Tibial nerve (tissue), 4 donors: Measurements from ENCODE around the gene PITPNM3. TPM values are rescaled to one million over a fixed set of nuclear protein-coding genes. Genes with fewer than 3 reads are reported as not detected.

Experiments used
- DNase-seq, 2 donors: peaks; one replicate each; pipeline ENCODE4 v3.0.0-alpha.2; 2019; ENCODE audit warnings: low spot score in 2 of 2
- H3K27ac ChIP-seq, 4 donors: fragments of 200-600 bp; sonication (generic) in 3 of 4; one replicate each; pipeline ENCODE4 v1.5.1; 2017 to 2019; ENCODE audit warnings: mild to moderate bottlenecking in 1 of 4
- H3K27me3 ChIP-seq, 2 donors: fragments of 200-600 bp; sonication (generic) in 1 of 2; one replicate each; pipeline versions ENCODE4 v1.5.1 to v1.6.0; 2017 to 2019
- H3K36me3 ChIP-seq, 3 donors: fragments of 200-600 bp; sonication (generic); one replicate each; pipeline ENCODE4 v1.5.1; 2018 to 2019
- H3K4me1 ChIP-seq, 4 donors: fragments of 200-600 bp; sonication (generic) in 3 of 4; one replicate each; pipeline ENCODE4 v1.5.1; 2017 to 2019
- H3K4me3 ChIP-seq, 4 donors: fragments of 200-600 bp; sonication (generic) in 3 of 4; one replicate each; pipeline ENCODE4 v1.5.1; 2017 to 2019; ENCODE audit warnings: mild to moderate bottlenecking in 1 of 4, moderate library complexity in 1 of 4
- H3K9me3 ChIP-seq, 4 donors: fragments of 200-600 bp; sonication (generic) in 3 of 4; one replicate each; pipeline ENCODE4 v1.5.1; 2017 to 2019
- EP300 ChIP-seq, 2 donors: sonication (generic); formaldehyde crosslinking; IDR thresholded peaks; one replicate each; pipeline ENCODE4 v1.6.1; 2017; ENCODE audit warnings: antibody characterized with exemption in 2 of 2, mild to moderate bottlenecking in 1 of 2
- POLR2A ChIP-seq, 2 donors: fragments of 450-650 bp; IDR thresholded peaks; one replicate each; pipeline ENCODE4 v1.6.1; 2017; ENCODE audit warnings: antibody characterized with exemption in 2 of 2, mild to moderate bottlenecking in 2 of 2, moderate library complexity in 2 of 2
- WGBS, 2 donors: methylation state at CpG; one replicate each; pipeline ENCODE4 v1.1.5; 2018; 5-methylcytosine and 5-hydroxymethylcytosine counted together
- total RNA-seq, 4 donors: library from RNA; depleted of rRNA; stranded (reverse); fragments of >200 nt; gene quantifications; one replicate each; pipeline ENCODE4 v1.1.0, GENCODE V29; 2016
- TF ChIP-seq, protein P1 (sequence below), 5 experiments: fragments of 200-600 bp in 3 of 5; fragments of 450-650 bp in 2 of 5; sonication (generic) in 3 of 5; IDR thresholded peaks; one replicate each; pipeline ENCODE4 v1.5.1; 2016 to 2019; ENCODE audit warnings: antibody characterized with exemption in 5 of 5, mild to moderate bottlenecking in 3 of 5, moderate library complexity in 2 of 5

PITPNM3 gene
- total RNA-seq, 4 donors from 2014 or later, result 0.90 to 5.2 (median 2.3) TPM

DNA sequence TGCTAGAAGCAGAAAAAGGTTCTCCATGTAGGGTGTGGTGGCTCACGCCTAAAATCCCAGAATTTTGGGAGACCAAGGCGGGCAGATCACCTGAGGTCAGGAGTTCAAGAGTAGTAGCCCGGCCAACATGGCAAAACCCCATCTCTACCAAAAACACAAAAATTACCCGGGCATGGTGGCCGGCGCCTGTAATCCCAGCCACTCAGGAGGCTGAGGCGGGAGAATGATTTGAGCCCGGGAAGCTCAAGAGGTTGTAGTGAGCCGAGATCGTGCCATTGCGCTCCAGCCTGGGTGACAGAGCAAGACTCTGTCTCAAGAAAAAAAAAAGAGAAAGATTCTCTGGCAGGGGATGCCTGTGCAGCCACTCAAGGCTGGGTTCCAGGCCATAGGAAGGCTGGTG, 54.2 kb downstream of the PITPNM3 start:
- H3K4me3 ChIP-seq, result no peak overlapping the region
- peaks cover 0 to 12% (median 0%) of the 10 kb centered on the region in 4 donors for H3K4me1 ChIP-seq
- peaks cover 0 to 11% (median 0%) of the 10 kb centered on the region in 3 donors for H3K36me3 ChIP-seq
- no peak for TF ChIP-seq POLR2A (IDR thresholded peaks at IDR 0.05)
- TF ChIP-seq EP300 (IDR thresholded peaks at IDR 0.05), result no peak
- TF ChIP-seq, protein P1, sequence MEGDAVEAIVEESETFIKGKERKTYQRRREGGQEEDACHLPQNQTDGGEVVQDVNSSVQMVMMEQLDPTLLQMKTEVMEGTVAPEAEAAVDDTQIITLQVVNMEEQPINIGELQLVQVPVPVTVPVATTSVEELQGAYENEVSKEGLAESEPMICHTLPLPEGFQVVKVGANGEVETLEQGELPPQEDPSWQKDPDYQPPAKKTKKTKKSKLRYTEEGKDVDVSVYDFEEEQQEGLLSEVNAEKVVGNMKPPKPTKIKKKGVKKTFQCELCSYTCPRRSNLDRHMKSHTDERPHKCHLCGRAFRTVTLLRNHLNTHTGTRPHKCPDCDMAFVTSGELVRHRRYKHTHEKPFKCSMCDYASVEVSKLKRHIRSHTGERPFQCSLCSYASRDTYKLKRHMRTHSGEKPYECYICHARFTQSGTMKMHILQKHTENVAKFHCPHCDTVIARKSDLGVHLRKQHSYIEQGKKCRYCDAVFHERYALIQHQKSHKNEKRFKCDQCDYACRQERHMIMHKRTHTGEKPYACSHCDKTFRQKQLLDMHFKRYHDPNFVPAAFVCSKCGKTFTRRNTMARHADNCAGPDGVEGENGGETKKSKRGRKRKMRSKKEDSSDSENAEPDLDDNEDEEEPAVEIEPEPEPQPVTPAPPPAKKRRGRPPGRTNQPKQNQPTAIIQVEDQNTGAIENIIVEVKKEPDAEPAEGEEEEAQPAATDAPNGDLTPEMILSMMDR (IDR thresholded peaks at IDR 0.05), result no peak
- H3K27me3 ChIP-seq, result no peaks in the 10 kb centered on the region
- no peak for DNase-seq
- H3K9me3 ChIP-seq, result no peaks in the 10 kb centered on the region
- H3K27ac ChIP-seq, result no peak overlapping the region
- WGBS, 2 donors, result 94% methylated on average over 11 of the region's 11 CpGs

DNA sequence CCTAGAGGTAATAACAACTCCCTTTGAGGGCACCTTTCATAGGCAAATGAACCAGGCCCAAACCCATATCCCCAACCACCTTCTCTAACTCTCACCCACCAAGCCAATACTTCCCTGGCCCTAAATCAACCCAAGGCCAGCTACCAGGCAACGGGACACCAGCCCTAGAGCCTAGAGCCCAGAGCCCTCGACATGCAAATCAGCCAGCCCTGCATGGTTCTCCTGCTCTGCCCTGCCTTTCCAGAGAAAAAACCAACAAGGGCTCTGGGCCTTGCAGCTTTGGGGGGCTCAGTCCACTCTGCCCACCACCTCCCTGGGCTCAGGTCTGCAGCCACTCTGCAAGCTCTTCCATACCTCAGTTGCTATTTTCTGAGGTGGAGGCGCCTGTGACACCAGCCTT, 55.0 kb downstream of the PITPNM3 start:
- Histone ChIP-seq H3K4me1 (peaks cover 0 to 20% (median 0%) of the 10 kb centered on the region in 4 donors), H3K27me3 (no peaks in the 10 kb centered on the region), H3K36me3 (peaks cover 0 to 11% (median 0%) of the 10 kb centered on the region in 3 donors), H3K9me3 (no peaks in the 10 kb centered on the region), H3K27ac (no peak overlapping the region), H3K4me3 (no peak overlapping the region)
- WGBS, 2 donors, result 57% methylated on average over 3 of the region's 3 CpGs
- no peak for DNase-seq
- TF ChIP-seq EP300 (IDR thresholded peaks at IDR 0.05), result no peak
- TF ChIP-seq, protein P1 (IDR thresholded peaks at IDR 0.05), result no peak
- TF ChIP-seq POLR2A (IDR thresholded peaks at IDR 0.05), result no peak

DNA sequence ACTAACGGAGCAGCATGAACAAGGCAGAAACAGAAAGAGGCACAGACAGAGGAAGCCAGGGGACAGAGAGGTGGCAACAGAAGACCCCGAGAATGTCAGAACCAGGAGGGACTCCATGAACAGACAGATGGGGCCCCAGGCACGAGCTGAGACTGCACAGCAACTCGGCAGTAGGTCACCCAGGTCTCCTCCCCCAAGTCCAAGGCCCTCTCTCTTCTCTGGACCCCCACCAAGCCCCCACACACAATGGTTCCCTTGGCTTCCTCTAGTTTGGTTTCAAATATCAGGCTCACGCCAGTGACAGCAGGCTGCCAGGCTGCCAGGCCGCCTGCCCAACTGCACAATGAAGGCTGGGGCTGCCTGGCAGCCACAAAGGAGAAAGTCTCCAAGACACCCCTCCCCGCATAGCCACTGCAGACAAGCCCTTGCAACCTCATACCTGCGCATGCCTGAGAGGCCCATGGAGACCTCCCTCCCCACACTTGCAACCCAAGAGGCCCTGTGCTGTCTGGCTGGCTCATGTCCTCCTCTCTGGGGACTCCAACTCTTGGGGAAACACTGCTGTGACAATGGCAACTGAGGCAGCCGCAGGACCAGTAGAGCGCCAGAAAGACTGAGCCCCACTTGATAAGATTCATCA, 57.3 kb downstream of the PITPNM3 start:
- H3K27ac ChIP-seq, result no peak overlapping the region
- DNase-seq, result no peak
- no peak overlapping the region for H3K4me3 ChIP-seq
- TF ChIP-seq POLR2A (IDR thresholded peaks at IDR 0.05) (no peak), EP300 (IDR thresholded peaks at IDR 0.05) (no peak)
- TF ChIP-seq, protein P1 (IDR thresholded peaks at IDR 0.05), result no peak
- peaks cover 0 to 11% (median 0%) of the 10 kb centered on the region in 3 donors for H3K36me3 ChIP-seq
- H3K4me1 ChIP-seq, result peaks cover 0 to 27% (median 0%) of the 10 kb centered on the region in 4 donors
- 84% methylated on average over 10 of the region's 10 CpGs for WGBS, 2 donors
- no peaks in the 10 kb centered on the region for H3K9me3 ChIP-seq
- peaks cover 0 to 6% of the 10 kb centered on the region in 2 donors for H3K27me3 ChIP-seq

DNA sequence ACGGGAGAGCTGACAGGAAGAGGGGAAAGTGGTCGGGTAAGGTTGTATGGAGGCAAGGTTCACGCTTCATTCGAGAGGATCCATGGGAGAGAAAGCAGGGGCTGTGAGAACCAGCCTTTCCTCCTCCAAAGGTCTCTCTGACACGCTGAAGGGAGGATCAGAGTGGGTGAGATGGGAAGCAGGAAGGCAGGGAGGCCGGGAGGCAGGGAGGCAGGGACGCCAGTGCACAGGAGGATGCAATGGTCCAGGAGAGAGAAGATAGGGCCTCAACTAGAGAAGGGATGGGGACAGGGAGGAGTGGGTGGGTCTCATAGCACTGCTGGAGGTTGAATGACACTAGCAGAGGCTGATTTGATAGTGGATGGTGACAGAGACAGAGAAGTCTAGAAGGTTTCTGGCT, 58.0 kb downstream of the PITPNM3 start:
- Histone ChIP-seq H3K27me3 (peaks cover 0 to 6% of the 10 kb centered on the region in 2 donors), H3K9me3 (no peaks in the 10 kb centered on the region), H3K27ac (no peak overlapping the region), H3K4me3 (no peak overlapping the region), H3K36me3 (peaks cover 0 to 10% (median 0%) of the 10 kb centered on the region in 3 donors), H3K4me1 (peaks cover 0 to 28% (median 0%) of the 10 kb centered on the region in 4 donors)
- DNase-seq, result no peak
- 72 to 79% methylated on average over 7 of the region's 7 CpGs for WGBS, 2 donors
- TF ChIP-seq, protein P1 (IDR thresholded peaks at IDR 0.05), result no peak
- TF ChIP-seq POLR2A (IDR thresholded peaks at IDR 0.05), result no peak
- no peak for TF ChIP-seq EP300 (IDR thresholded peaks at IDR 0.05)

DNA sequence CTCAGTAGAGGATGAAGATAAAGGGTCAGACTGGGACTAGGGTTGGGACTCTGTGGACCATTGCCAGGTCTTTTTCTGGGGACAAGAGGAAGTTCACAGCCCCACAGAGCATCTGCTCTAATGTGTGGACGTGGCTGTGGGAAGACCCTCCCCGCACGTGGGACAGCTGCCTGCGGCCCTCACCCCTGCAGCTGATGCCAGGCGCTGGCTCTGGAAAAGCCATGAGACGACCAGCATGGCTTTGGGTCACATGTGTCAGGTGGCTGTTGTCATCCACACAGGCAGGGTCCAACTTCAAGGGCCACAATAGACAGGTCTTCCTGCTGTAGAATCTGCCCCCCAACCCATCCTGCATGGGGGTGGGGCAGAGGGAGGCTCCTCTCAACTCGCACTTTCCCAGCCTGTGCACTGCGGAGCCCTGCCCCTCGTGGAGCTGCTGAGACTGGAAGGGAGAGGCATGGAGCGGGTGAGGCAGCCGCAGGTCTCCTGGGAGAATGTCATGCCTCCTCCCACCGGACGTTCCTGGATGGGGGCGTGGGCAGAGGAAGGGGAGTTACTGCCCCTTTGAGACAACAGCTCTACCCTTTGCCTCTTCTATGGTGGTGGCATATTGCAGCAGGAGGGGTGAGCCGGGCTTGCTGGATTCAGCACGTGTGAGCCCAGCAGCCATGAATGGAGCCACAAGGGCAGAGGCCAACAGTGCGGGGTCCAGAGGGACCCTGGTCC, 58.7 kb downstream of the PITPNM3 start:
- Histone ChIP-seq H3K9me3 (no peaks in the 10 kb centered on the region), H3K4me1 (peaks cover 0 to 35% (median 0%) of the 10 kb centered on the region in 4 donors), H3K4me3 (no peak overlapping the region), H3K36me3 (peaks cover 0 to 3% (median 0%) of the 10 kb centered on the region in 3 donors), H3K27me3 (peaks cover 0 to 6% of the 10 kb centered on the region in 2 donors), H3K27ac (no peak overlapping the region)
- WGBS, 2 donors, result 46 to 55% methylated on average over 11 to 17 of the region's 17 CpGs
- TF ChIP-seq, protein P1 (IDR thresholded peaks at IDR 0.05), result no peak
- TF ChIP-seq POLR2A (IDR thresholded peaks at IDR 0.05) (no peak), EP300 (IDR thresholded peaks at IDR 0.05) (no peak)
- DNase-seq, result no peak
